NT2/D1 (cell line): ENCODE measurements around the gene VANGL1.

Experiments used
- YY1 ChIP-seq: IDR thresholded peaks from 2 replicates; pipeline ENCODE4 v1.6.1; 2011; ENCODE audit not compliant: insufficient read length, insufficient read depth
- ZNF274 ChIP-seq: IDR thresholded peaks from 2 replicates; pipeline ENCODE4 v1.6.1; 2011; ENCODE audit warnings: mild to moderate bottlenecking, low read depth, low read length

DNA sequence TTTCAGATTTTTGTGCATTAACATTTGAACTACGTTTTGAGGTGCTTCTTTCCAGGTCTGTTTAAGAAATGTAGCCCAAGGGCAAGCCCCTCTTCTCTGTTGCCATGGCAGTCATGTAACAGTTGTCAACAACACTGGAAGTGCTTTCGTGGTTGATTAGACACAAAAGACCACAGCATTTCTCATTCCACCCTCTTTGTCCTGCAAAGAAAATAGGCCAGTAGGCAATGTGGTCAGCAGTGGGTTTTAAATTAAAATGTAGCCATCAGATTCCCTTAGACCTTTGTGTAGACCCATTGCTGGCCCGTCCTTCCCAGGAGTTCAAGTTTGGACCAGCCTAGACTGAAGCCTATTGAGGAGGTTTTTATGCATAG is 35.4 kb downstream of the VANGL1 start:
- TF ChIP-seq ZNF274 (no peak), YY1 (no peak)
